Nephron progenitor cell (in vitro differentiated cells): Measurements from ENCODE around the gene SUN3.

Experiments used
- DNase-seq: peaks from one replicate; pipeline ENCODE4 v3.0.0; 2021
- H3K27ac Mint-ChIP-seq: 2 replicates; pipeline ENCODE4 v1.8.0; 2021; ENCODE audit warnings: mild to moderate bottlenecking, moderate library complexity, mixed read lengths
- H3K27me3 Mint-ChIP-seq: 2 replicates; pipeline ENCODE4 v1.8.0; 2021; ENCODE audit warnings: mild to moderate bottlenecking, low read depth, mixed read lengths; ENCODE audit not compliant: poor library complexity
- H3K36me3 Mint-ChIP-seq: 2 replicates; pipeline ENCODE4 v1.8.0; 2021; ENCODE audit warnings: low read depth, mixed read lengths
- H3K4me1 Mint-ChIP-seq: 2 replicates; pipeline ENCODE4 v1.8.0; 2021; ENCODE audit warnings: mixed read lengths
- H3K4me3 Mint-ChIP-seq: 2 replicates; pipeline ENCODE4 v1.8.0; 2021; ENCODE audit warnings: mild to moderate bottlenecking, moderate library complexity, mixed read lengths
- H3K9me3 Mint-ChIP-seq: 2 replicates; pipeline ENCODE4 v1.8.0; 2021; ENCODE audit warnings: mild to moderate bottlenecking, moderate library complexity, mixed read lengths
- CTCF ChIP-seq: fragments of 200-600 bp; sonication (generic); IDR thresholded peaks from 2 replicates; pipeline ENCODE4 v1.5.0; 2021; ENCODE audit warnings: antibody characterized with exemption

The SUN3 gene

GRCh38 chr7:48038815-48039506 is 10.1 kb upstream of the SUN3 start:
- Mint-ChIP-seq H3K27ac (no peak overlapping the region), H3K27me3 (peaks cover 55% of the 10 kb centered on the region), H3K9me3 (no peaks in the 10 kb centered on the region)

DNA sequence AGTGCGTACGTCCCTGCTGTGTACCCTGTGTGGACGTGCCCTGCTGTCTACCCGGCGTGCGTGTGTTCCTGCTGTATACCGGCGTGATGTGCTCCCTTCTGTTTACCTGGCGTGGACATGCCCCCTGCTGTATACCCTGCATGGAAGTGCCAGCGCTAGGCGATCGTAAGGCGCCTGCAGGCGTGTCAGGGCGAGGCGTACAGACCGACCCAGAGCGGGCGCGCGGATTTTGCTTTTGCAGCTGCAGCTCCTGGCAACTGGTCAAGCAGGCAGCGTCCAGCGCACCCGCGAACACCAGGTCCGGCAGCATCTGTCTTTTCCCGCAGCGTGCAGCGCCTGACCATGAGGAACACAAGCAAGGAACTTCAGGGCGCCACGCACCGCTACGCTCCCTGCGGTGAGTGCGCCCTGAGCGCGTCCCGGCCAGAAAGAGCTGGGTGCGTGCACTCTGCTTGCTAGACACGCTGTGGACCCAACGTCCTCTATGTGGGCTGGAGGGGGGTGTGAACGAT is 7.1 kb upstream of the SUN3 start:
- Mint-ChIP-seq H3K9me3 (no peaks in the 10 kb centered on the region), H3K27me3 (peaks cover 78% of the 10 kb centered on the region), H3K36me3 (no peaks in the 10 kb centered on the region), H3K27ac (peak overlapping the region; percentile 23), H3K4me1 (peaks cover 8% of the 10 kb centered on the region), H3K4me3 (peak overlapping the region; percentile 89)
- no peak for TF ChIP-seq CTCF
- peak; percentile 58 for DNase-seq

More at GRCh38 chr7:48038815-48039506, 10.1 kb upstream of the SUN3 start:
- no peak for DNase-seq
- no peak for TF ChIP-seq CTCF
- Mint-ChIP-seq H3K4me3 (no peak overlapping the region), H3K36me3 (no peaks in the 10 kb centered on the region), H3K4me1 (peaks cover 8% of the 10 kb centered on the region)

GRCh38 chr7:48035301-48035966 is 6.5 kb upstream of the SUN3 start, which contains the start of gene C7orf57:
Gene C7orf57 (plus strand): TSS chr7:48035543. CDS start chr7:48036309, 766 bp downstream.
- no peaks in the 10 kb centered on the region for H3K9me3 Mint-ChIP-seq
- peak; percentile 95 for DNase-seq
- H3K27me3 Mint-ChIP-seq, result peaks cover 80% of the 10 kb centered on the region
- peaks cover 8% of the 10 kb centered on the region for H3K4me1 Mint-ChIP-seq
- no peaks in the 10 kb centered on the region for H3K36me3 Mint-ChIP-seq
- H3K27ac Mint-ChIP-seq, result peak within 1 kb of the TSS; percentile 23
- TF ChIP-seq CTCF, result no peak
- peak within 1 kb of the TSS; percentile 89 for H3K4me3 Mint-ChIP-seq

DNA sequence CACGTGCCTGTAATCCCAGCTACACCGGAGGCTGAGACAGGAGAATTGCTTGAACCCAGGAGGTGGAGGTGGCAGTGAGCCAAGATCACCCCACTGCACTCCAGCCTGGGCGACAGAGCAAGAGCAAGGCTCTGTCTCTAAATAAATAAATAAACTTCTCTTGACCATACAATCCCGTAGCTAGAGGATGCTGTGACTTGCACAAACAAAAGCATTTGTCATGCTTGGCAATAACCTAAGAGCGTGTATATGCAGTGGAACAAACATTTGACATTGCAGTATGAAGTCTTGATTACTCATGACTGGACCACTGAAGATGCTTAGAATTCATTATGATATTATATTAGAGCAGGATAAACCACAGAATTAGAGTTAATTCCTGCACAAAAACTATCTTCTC is 5.0 kb upstream of the SUN3 start:
- no peak for DNase-seq
- H3K27ac Mint-ChIP-seq, result no peak overlapping the region
- no peak for TF ChIP-seq CTCF
- H3K36me3 Mint-ChIP-seq, result no peaks in the 10 kb centered on the region
- H3K4me3 Mint-ChIP-seq, result no peak overlapping the region
- H3K4me1 Mint-ChIP-seq, result peaks cover 8% of the 10 kb centered on the region
- H3K9me3 Mint-ChIP-seq, result no peaks in the 10 kb centered on the region
- peaks cover 71% of the 10 kb centered on the region for H3K27me3 Mint-ChIP-seq

GRCh38 chr7:48031111-48031510 is 2.2 kb upstream of the SUN3 start:
- DNase-seq, result no peak
- peaks cover 4% of the 10 kb centered on the region for H3K4me1 Mint-ChIP-seq
- no peaks in the 10 kb centered on the region for H3K36me3 Mint-ChIP-seq
- no peaks in the 10 kb centered on the region for H3K9me3 Mint-ChIP-seq
- H3K27me3 Mint-ChIP-seq, result peaks cover 43% of the 10 kb centered on the region
- no peak overlapping the region for H3K4me3 Mint-ChIP-seq
- no peak overlapping the region for H3K27ac Mint-ChIP-seq
- TF ChIP-seq CTCF, result no peak
